GM19025 (cell line): ENCODE results near the gene PADI1.

Experiments
- ATAC-seq: cut with Tn5 transposase; IDR thresholded peaks from one replicate; pipeline ENCODE4 v1.9.1; 2021; ENCODE audit warnings: mild to moderate bottlenecking, low read depth, moderate library complexity; ENCODE audit not compliant: unreplicated experiment

The PADI1 gene

GRCh38 chr1:17195731-17196130 is 9.2 kb upstream of the PADI1 start:
- ATAC-seq = no peak

GRCh38 chr1:17196496-17197185 is 8.3 kb upstream of the PADI1 start:
- ATAC-seq = no peak

GRCh38 chr1:17197696-17198095 is 7.2 kb upstream of the PADI1 start:
- no peak for ATAC-seq

GRCh38 chr1:17198476-17199258 is 6.3 kb upstream of the PADI1 start:
- no peak for ATAC-seq

- no peak for ATAC-seq
Observed at GRCh38 chr1:17199267-17200044, 5.5 kb upstream of the PADI1 start.

GRCh38 chr1:17200246-17200645 is 4.7 kb upstream of the PADI1 start:
- ATAC-seq = no peak

- no peak for ATAC-seq
Observed at GRCh38 chr1:17200756-17201155, 4.2 kb upstream of the PADI1 start.

GRCh38 chr1:17201201-17202021 is 3.5 kb upstream of the PADI1 start:
- ATAC-seq = no peak

GRCh38 chr1:17205652-17206051 is 724 bp downstream of the PADI1 start:
- ATAC-seq = no peak

GRCh38 chr1:17206196-17206595 is 1.3 kb downstream of the PADI1 start:
- ATAC-seq = no peak

- ATAC-seq = no peak
Observed at GRCh38 chr1:17207046-17207445, 2.1 kb downstream of the PADI1 start.

- ATAC-seq = no peak
Observed at GRCh38 chr1:17207540-17207939, 2.6 kb downstream of the PADI1 start.

- ATAC-seq = no peak
Observed at GRCh38 chr1:17207966-17208418, 3.1 kb downstream of the PADI1 start.

- no peak for ATAC-seq
Observed at GRCh38 chr1:17208546-17208945, 3.6 kb downstream of the PADI1 start.

- no peak for ATAC-seq
Observed at GRCh38 chr1:17209430-17209829, 4.5 kb downstream of the PADI1 start.

GRCh38 chr1:17210176-17210575 is 5.2 kb downstream of the PADI1 start:
- no peak for ATAC-seq

GRCh38 chr1:17211377-17211776 is 6.4 kb downstream of the PADI1 start:
- ATAC-seq = no peak

GRCh38 chr1:17212009-17212408 is 7.1 kb downstream of the PADI1 start:
- ATAC-seq = no peak

- no peak for ATAC-seq
Observed at GRCh38 chr1:17212487-17213121, 7.7 kb downstream of the PADI1 start.
